Ishikawa (cell line): Measurements from ENCODE around the gene DCC.

Experiments used
- CEBPB ChIP-seq: IDR thresholded peaks from 2 replicates; pipeline ENCODE4 v1.6.1; 2012
- CREB1 ChIP-seq: IDR thresholded peaks from 2 replicates; pipeline ENCODE4 v1.6.1; 2012; ENCODE audit warnings: low read depth
- EGR1 ChIP-seq: IDR thresholded peaks from 2 replicates; pipeline ENCODE4 v1.6.1; 2012
- EP300 ChIP-seq: IDR thresholded peaks from 2 replicates; pipeline ENCODE4 v1.6.1; 2012; ENCODE audit warnings: borderline replicate concordance
- FOXM1 ChIP-seq: IDR thresholded peaks from 2 replicates; pipeline ENCODE4 v1.6.1; 2012; ENCODE audit warnings: low read depth, borderline replicate concordance
- NFIC ChIP-seq: IDR thresholded peaks from 2 replicates; pipeline ENCODE4 v1.6.1; 2012
- RAD21 ChIP-seq: IDR thresholded peaks from 2 replicates; pipeline ENCODE4 v1.6.1; 2012; ENCODE audit warnings: low read depth
- REST ChIP-seq: IDR thresholded peaks from 2 replicates; pipeline ENCODE4 v1.6.1; 2012; ENCODE audit warnings: low read depth, mild to moderate bottlenecking
- TAF1 ChIP-seq: IDR thresholded peaks from 2 replicates; pipeline ENCODE4 v1.6.1; 2012; ENCODE audit warnings: low read depth, mild to moderate bottlenecking
- TCF12 ChIP-seq: IDR thresholded peaks from 2 replicates; pipeline ENCODE4 v1.6.1; 2012; ENCODE audit warnings: low read depth
- TEAD4 ChIP-seq: IDR thresholded peaks from 2 replicates; pipeline ENCODE4 v1.6.1; 2012
- YY1 ChIP-seq: IDR thresholded peaks from 2 replicates; pipeline ENCODE4 v1.6.1; 2012; ENCODE audit warnings: low read depth
- ZBTB7A ChIP-seq: IDR thresholded peaks from 2 replicates; pipeline ENCODE4 v1.6.1; 2012; ENCODE audit warnings: low read depth
- TF ChIP-seq, protein P1 (sequence below): IDR thresholded peaks from 2 replicates; pipeline ENCODE4 v1.6.1; 2012
- TF ChIP-seq, protein P2 (sequence below): IDR thresholded peaks from 2 replicates; pipeline ENCODE4 v1.6.1; 2012

DCC gene

GRCh38 chr18:52844323-52844722 is 504.3 kb downstream of the DCC start:
- TF ChIP-seq RAD21 (no peak), TCF12 (no peak), EP300 (no peak), FOXM1 (no peak), EGR1 (no peak), TAF1 (no peak), REST (no peak)

DNA sequence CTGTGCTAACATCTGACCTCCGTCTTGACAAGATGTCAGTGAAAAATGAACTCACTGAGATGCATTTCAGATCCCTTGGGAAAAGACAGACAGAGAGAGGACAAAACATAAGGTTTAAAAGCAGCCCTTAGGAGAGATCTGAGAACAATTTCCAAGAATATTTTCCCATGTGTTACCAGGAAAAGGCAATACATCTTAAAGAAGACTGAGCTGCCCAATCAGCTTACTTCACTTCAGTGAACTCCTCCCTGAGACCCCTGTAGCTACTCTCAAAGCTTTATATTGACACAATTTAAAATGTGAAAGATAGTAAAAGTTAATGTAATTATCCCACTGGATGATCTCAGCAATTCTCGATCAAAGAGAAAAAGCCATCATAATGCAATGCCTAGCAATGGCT is 505.0 kb downstream of the DCC start:
- TF ChIP-seq CREB1, result no peak
- no peak for TF ChIP-seq EP300
- no peak for TF ChIP-seq CEBPB

GRCh38 chr18:52850031-52850560 is 510.1 kb downstream of the DCC start:
- no peak for TF ChIP-seq FOXM1
- TF ChIP-seq, protein P1, sequence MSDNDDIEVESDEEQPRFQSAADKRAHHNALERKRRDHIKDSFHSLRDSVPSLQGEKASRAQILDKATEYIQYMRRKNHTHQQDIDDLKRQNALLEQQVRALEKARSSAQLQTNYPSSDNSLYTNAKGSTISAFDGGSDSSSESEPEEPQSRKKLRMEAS, result no peak
- TF ChIP-seq, protein P2, sequence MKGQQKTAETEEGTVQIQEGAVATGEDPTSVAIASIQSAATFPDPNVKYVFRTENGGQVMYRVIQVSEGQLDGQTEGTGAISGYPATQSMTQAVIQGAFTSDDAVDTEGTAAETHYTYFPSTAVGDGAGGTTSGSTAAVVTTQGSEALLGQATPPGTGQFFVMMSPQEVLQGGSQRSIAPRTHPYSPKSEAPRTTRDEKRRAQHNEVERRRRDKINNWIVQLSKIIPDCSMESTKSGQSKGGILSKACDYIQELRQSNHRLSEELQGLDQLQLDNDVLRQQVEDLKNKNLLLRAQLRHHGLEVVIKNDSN, result no peak
- no peak for TF ChIP-seq RAD21
- no peak for TF ChIP-seq NFIC
- TF ChIP-seq EGR1, result no peak
- TF ChIP-seq TAF1, result no peak
- TF ChIP-seq TEAD4, result no peak
- no peak for TF ChIP-seq YY1
- no peak for TF ChIP-seq TCF12
- no peak for TF ChIP-seq EP300
- TF ChIP-seq CREB1, result no peak
- no peak for TF ChIP-seq CEBPB
- no peak for TF ChIP-seq REST
- no peak for TF ChIP-seq ZBTB7A

DNA sequence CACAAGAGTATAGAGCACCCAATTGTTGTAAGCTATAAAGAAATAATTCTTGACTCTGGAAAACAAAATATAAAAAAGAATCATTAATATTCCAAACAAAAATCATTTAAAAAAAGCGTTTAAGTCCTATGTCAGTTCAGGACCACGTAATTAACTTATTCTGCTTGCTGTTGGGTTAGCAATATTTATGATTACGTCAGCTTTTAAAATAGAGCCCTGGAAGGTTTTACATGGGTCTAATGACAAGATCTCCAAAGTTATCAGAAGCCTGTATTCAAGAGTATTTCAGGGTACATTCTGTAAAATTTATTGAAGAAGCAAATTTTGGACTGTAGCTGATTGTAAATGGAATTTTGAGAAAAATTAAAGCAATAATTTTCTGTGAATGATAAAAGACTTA is 521.6 kb downstream of the DCC start:
- no peak for TF ChIP-seq CEBPB
- TF ChIP-seq EP300, result no peak
- TF ChIP-seq, protein P1, result no peak
- TF ChIP-seq TEAD4, result no peak
- no peak for TF ChIP-seq YY1
- TF ChIP-seq RAD21, result no peak
- TF ChIP-seq TAF1, result no peak
- no peak for TF ChIP-seq FOXM1
- no peak for TF ChIP-seq CREB1
- TF ChIP-seq, protein P2, result no peak
- no peak for TF ChIP-seq NFIC
- no peak for TF ChIP-seq ZBTB7A

DNA sequence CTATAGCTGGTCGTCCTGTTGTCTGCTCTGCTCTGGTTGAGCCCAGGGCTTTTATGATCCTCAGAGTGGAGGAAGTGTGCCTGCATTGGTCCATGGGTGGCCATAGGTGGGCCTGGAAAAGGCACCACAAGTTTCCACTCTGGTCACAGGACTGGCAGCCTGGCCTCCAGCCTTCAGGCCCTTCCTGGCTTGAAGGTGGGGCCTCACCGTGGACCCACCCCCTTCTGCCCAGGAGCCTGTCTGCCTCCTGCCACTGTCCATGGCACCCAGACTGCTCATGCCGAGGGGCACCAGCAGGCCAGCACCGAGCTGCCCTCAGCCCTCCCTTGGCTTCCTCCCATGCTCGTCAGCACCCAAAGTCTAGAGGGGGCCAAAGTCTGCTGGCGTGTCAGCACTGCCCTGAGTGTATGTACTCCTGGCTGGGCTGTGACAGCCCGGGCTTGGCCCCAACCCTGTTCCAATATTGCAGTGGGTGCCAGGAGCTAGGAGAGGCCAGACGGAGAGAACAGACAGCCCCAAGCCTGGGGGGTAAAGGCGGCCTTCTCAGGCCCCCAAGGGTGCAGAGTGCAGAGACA is 529.4 kb downstream of the DCC start:
- TF ChIP-seq TCF12 (no peak), REST (no peak), NFIC (no peak), FOXM1 (no peak), YY1 (no peak), ZBTB7A (no peak), CREB1 (no peak), TAF1 (no peak), CEBPB (no peak), EP300 (no peak), EGR1 (no peak)
- TF ChIP-seq, protein P1, result no peak
